C4-2B (cell line): ENCODE data around the gene CNTFR.

Source experiments
- H3K27ac ChIP-seq: fragments of 450-650 bp; 2 replicates; pipeline ENCODE4 v1.5.1; 2017
- ZFX ChIP-seq: fragments of 450-650 bp; IDR thresholded peaks from 2 replicates; pipeline ENCODE4 v1.6.1; 2017
- TF ChIP-seq, protein P1 (sequence below): fragments of 450-650 bp; conservative IDR thresholded peaks from 2 replicates; pipeline ENCODE4 v1.5.1; 2017; ENCODE audit warnings: mild to moderate bottlenecking

The CNTFR gene

DNA sequence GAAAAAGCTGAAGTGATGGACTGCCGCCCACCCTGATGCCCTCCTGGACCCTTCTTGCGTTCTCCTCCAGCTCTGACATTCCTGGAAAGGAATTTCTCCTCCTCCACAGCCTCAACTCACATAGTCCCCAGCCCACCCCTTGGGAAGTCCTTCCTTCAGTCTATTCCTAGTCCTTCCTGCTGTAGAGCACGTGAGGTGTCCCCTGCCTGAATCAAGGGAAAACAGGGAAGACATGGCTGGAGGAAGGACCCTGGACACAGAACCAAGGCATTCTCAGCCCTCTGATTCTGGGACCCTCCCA is 35.6 kb upstream of the CNTFR start:
- TF ChIP-seq ZFX: no peak
- TF ChIP-seq, protein P1, sequence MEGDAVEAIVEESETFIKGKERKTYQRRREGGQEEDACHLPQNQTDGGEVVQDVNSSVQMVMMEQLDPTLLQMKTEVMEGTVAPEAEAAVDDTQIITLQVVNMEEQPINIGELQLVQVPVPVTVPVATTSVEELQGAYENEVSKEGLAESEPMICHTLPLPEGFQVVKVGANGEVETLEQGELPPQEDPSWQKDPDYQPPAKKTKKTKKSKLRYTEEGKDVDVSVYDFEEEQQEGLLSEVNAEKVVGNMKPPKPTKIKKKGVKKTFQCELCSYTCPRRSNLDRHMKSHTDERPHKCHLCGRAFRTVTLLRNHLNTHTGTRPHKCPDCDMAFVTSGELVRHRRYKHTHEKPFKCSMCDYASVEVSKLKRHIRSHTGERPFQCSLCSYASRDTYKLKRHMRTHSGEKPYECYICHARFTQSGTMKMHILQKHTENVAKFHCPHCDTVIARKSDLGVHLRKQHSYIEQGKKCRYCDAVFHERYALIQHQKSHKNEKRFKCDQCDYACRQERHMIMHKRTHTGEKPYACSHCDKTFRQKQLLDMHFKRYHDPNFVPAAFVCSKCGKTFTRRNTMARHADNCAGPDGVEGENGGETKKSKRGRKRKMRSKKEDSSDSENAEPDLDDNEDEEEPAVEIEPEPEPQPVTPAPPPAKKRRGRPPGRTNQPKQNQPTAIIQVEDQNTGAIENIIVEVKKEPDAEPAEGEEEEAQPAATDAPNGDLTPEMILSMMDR: no peak
- H3K27ac ChIP-seq: no peak overlapping the region

- TF ChIP-seq, protein P1: no peak
- TF ChIP-seq ZFX: no peak
- no peak overlapping the region for H3K27ac ChIP-seq
Observed at GRCh38 chr9:34624475-34625185, 35.1 kb upstream of the CNTFR start.

- no peak for TF ChIP-seq ZFX
- TF ChIP-seq, protein P1: no peak
- no peak overlapping the region for H3K27ac ChIP-seq
Observed at GRCh38 chr9:34623374-34624235, 34.1 kb upstream of the CNTFR start.

GRCh38 chr9:34620061-34620994 is 30.8 kb upstream of the CNTFR start, which contains the start of gene DCTN3:
Gene DCTN3, minus strand, starts transcription at chr9:34620495. Its CDS starts 31 bp downstream, at chr9:34620464.
- TF ChIP-seq, protein P1: no peak
- peak; percentile 35; the same call in 1 of the 2 replicates for TF ChIP-seq ZFX
- H3K27ac ChIP-seq: peak within 1 kb of the TSS; percentile 72

GRCh38 chr9:34615132-34615531 is 25.6 kb upstream of the CNTFR start:
- no peak for TF ChIP-seq ZFX
- TF ChIP-seq, protein P1: no peak
- no peak overlapping the region for H3K27ac ChIP-seq

DNA sequence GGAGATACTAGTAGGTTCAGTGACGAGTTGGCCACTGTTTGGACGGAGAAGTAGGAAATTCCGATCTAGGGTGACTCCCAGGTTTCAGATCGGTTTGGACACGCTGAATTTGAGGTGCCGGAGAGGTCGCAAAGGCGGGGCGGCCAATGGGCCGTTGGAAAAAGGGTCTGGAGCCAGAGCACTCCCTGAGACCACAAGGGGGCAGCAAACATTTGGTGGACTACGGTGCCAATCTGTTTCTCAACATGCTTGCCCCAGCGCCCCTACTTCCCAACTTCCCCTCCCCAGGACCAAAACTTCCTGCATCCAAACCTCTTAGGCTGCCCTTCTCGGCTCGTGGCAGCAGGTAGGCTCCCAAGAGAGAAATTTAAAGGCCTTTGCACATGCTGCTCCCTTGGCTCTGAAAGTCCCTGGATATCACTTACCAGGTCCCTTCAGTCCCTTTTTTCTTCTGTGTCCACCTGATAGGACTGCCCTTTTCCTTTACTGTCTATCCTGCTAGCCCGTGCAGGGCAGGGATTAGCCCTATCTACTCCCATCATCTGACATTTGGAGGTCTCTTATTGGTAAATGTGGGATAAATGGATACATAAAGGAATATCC is 23.4 kb upstream of the CNTFR start:
- TF ChIP-seq, protein P1: peak; percentile 94
- no peak for TF ChIP-seq ZFX
- H3K27ac ChIP-seq: peak overlapping the region; percentile 90
